Activated T-cell treated with anti-CD3 and anti-CD28 coated beads, Interleukin-2, amount 50 U/mL, for 4 hours (primary cell): Measurements from ENCODE around the gene SMIM24. TPM values are rescaled to one million over a fixed set of nuclear protein-coding genes. Genes with fewer than 3 reads are reported as not detected.
A peak's percentile ranks its signal among the peaks of the same experiment; 100 is the strongest.

Experiments
- ATAC-seq, 2 donors: fragments of 200-7000 bp; cut with Tn5 transposase; one replicate each; pipeline ENCODE4 v1.10.0; 2021
- DNase-seq: peaks from one replicate; pipeline ENCODE4 v3.0.0-alpha.2; 2020
- H3K27me3 Mint-ChIP-seq: one replicate; pipeline ENCODE4 v1.8.0; 2021; ENCODE audit warnings: low read depth, mixed read lengths
- H3K36me3 Mint-ChIP-seq: one replicate; pipeline ENCODE4 v1.8.0; 2022; ENCODE audit warnings: mixed read lengths; ENCODE audit not compliant: insufficient read depth
- H3K4me1 Mint-ChIP-seq: one replicate; pipeline ENCODE4 v1.8.0; 2021; ENCODE audit warnings: low read depth, mixed read lengths
- H3K4me3 Mint-ChIP-seq: one replicate; pipeline ENCODE4 v1.8.0; 2021; ENCODE audit warnings: mild to moderate bottlenecking, moderate library complexity, mixed read lengths
- H3K9me3 Mint-ChIP-seq: one replicate; pipeline ENCODE4 v1.8.0; 2021; ENCODE audit warnings: mixed read lengths
- total RNA-seq, 3 donors: library from RNA; stranded (reverse); gene quantifications; one replicate each; pipeline ENCODE4 v1.2.1, GENCODE V29; 2021

SMIM24 gene
- total RNA-seq, 3 donors from 2014 or later, result not detected

DNA sequence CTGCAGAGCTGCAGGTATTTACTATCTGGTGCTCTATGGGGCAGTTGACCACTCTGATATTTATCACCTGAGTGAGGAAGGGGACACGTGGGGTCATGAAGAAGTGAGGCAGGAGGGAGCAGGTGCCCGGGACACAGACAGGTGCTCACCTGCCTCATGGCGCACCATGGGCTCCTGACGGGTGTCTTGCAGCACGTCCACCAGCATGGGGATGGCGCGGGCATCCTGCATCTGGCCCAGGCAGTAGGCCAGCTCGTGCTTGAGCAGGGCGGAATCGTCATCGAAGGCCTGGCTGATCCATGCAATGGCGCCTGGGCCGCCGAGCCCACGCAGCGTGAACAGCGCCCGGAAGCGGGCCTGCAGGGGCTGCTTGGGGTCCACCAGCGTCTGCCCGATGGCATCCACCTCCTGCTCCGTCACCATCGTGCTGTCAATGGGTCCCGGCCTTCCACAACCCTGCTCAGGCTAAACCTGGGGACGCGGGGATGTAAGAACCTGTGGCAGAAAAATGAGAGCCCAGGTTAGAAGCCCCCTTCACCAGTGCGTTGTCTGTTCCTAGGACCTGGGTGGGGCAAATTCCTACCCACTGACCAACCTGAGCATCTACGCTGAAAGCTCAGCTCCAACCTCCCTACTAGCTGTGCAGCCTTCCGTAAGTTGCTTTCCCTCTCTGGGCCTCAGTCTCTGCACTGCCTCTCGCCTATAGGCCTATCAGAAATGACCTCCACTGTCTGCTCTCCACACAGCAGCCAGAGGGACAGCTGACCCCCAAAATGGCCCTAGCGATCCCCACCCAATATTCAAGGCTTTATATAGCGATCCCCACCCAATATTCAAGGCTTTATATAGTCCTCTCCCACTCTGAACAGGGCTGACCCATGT, 16.3 kb upstream of the SMIM24 start:
- Mint-ChIP-seq H3K4me3 (no peak overlapping the region), H3K9me3 (no peaks in the 10 kb centered on the region), H3K27me3 (no peaks in the 10 kb centered on the region), H3K4me1 (peaks cover 27% of the 10 kb centered on the region), H3K36me3 (peaks cover 25% of the 10 kb centered on the region)
- ATAC-seq, result no peak
- no peak for DNase-seq

DNA sequence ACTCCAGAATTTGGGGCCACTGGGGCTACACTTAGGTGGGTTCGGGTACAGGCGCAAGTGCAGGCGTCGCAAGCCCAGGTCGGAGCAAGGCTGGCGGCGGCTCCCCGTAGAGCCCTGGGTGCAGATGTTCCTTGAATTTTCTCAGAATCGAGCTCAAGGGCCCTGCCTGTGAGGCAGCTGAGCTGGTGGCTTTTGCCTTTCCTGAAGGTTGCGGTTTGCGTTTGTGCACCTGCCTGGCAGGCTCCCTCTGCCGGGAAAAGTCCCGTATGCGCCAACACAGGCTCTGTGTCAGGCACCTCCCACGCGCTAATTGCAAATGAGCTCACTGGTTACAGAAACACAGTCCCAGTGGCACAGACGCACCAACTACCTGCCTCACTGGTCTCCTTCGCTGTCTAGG, 14.2 kb upstream of the SMIM24 start:
- peak; percentile 61 for DNase-seq
- Mint-ChIP-seq H3K27me3 (no peaks in the 10 kb centered on the region), H3K9me3 (no peaks in the 10 kb centered on the region), H3K4me1 (peaks cover 20% of the 10 kb centered on the region), H3K4me3 (peak overlapping the region; percentile 11), H3K36me3 (peaks cover 25% of the 10 kb centered on the region)
- peak; percentile 78 to 86 for ATAC-seq

DNA sequence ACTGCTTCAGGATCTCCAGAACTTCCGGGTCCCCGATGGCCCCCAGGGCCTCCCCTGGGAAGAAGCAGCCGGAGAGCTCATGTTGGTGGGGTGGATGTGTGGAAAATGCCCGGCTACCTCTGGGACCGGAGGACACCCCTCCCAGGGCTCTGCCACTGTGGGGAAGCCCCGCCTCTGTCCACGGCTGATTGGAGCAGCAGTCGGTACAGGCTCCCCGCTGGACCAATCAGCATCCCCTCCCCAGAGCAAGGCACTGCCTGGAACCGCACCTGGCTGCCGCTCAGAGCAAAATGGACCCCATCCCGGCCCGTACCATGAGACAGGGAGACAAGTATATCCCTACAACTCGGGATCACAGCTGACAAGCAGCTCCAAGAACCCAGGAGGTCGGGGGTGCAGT, 13.7 kb upstream of the SMIM24 start:
- Mint-ChIP-seq H3K9me3 (no peaks in the 10 kb centered on the region), H3K27me3 (no peaks in the 10 kb centered on the region), H3K4me1 (peaks cover 16% of the 10 kb centered on the region), H3K4me3 (peak overlapping the region; percentile 11), H3K36me3 (peaks cover 25% of the 10 kb centered on the region)
- ATAC-seq (peak; percentile 80 to 82), DNase-seq (no peak)

DNA sequence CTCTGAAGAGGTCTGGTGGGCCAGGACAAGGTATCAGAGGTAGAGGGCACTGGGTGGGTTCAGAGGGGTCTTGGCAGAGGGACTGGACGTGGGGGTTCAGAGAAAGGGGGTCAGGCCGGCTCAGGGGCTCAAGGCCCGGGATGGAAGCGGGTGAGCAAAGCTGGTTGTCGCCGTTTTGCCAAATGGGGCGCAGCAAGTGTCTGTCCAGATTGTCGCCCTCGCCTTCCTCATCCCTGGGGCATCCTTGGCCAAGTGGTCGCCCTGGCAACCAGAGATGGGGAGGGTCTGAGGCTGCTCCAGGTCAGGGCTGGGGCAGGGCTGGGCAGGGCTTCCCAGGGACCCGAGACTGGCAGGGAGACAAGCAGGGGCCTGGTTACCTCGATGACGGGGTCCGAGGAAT, 13.3 kb upstream of the SMIM24 start:
- no peak for DNase-seq
- H3K4me1 Mint-ChIP-seq, result peaks cover 14% of the 10 kb centered on the region
- peaks cover 24% of the 10 kb centered on the region for H3K36me3 Mint-ChIP-seq
- H3K27me3 Mint-ChIP-seq, result no peaks in the 10 kb centered on the region
- no peak overlapping the region for H3K4me3 Mint-ChIP-seq
- no peaks in the 10 kb centered on the region for H3K9me3 Mint-ChIP-seq
- ATAC-seq, result no peak

DNA sequence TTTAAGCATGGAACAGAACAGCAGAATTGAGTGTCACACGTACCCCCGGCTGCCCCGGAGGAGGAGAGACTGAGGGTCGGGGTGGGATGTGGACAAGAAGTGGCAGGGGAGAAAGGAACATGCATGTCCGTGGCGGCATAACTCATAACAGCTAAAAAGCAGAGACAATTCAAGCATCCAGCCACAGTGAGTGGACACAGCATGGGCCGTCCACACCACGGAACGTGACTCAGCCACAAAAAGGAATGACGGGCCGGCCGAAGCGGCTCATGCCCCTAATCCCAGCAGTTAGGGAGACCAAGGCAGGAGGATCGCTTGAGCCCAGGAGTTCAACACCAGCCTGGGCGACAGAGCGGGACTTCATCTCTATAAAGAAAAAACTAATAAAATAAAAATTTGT, 12.6 kb upstream of the SMIM24 start:
- Mint-ChIP-seq H3K27me3 (no peaks in the 10 kb centered on the region), H3K4me3 (no peak overlapping the region), H3K4me1 (peaks cover 12% of the 10 kb centered on the region), H3K9me3 (no peaks in the 10 kb centered on the region), H3K36me3 (peaks cover 28% of the 10 kb centered on the region)
- DNase-seq, result no peak
- ATAC-seq, result no peak

DNA sequence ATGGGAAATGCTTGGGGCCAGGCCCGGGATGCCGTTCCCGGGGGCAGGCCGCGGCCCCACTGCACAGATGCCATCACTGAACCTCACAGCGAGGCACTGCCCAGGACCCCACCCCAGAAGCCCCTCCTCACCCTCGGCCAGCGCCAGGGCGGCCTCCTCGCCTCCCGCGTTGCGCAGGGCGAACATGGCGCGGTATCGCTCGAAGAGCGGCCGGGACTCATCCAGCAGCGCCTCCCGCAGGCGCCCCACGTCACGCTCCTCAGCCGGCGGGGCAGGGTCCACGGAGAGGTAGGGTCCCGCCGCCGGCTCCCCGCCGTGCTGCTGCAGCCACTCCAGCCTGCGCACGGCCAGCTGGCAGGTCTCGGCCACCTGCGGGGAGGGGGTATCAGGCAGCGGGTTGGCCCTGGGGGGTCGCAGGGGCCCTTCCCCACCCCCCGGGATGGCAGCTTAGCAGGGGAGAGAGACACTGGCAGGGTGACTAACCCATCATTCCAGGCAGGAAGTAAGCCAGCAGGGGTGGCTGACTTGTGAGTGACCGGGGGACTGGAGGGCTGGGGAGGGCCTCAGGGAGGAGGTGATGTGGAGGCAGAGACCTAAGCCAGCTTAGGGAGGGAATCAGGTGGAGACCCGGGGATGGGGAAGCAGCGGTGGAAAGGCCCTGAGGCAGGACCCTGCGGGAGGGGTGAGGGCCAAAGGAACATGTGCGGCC, 12.0 kb upstream of the SMIM24 start:
- H3K4me3 Mint-ChIP-seq, result no peak overlapping the region
- H3K36me3 Mint-ChIP-seq, result peaks cover 27% of the 10 kb centered on the region
- H3K27me3 Mint-ChIP-seq, result no peaks in the 10 kb centered on the region
- ATAC-seq (no peak), DNase-seq (no peak)
- peaks cover 11% of the 10 kb centered on the region for H3K4me1 Mint-ChIP-seq
- no peaks in the 10 kb centered on the region for H3K9me3 Mint-ChIP-seq

DNA sequence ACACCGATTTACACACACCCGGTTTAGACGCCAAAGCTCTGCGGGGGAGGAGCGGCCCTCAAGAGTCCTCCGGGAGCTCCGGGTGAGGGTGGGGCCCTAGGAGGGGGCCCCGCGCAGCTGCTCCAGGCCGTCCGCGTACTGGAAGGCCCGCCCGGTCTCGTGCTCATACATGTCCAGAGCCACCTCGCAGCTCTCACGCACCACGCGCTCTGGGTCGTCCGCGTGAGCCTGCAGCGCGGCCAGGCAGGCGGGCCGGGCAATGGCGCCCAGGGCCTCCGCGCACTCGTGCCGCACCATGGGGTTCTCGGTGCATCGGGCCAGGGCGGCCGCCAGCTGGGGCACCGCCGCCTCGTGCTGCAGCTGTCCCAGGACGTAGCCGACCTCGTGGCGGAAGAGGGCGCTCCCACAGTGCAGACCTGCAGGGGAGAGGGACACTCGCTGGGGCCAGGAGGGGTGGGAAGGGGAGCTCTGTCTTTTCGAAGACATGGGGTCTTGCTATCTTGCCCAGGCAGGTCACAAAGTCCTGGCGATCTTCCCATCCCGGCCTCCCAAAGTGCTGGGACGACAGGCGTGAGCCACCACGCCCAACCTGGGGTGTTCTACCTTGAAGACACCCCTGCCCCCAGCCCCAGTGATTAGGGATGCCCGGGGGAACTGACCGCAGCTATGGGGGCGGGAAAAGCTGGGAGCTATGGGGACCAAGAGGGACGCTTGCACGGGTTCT, 11.2 kb upstream of the SMIM24 start:
- no peaks in the 10 kb centered on the region for H3K9me3 Mint-ChIP-seq

DNA sequence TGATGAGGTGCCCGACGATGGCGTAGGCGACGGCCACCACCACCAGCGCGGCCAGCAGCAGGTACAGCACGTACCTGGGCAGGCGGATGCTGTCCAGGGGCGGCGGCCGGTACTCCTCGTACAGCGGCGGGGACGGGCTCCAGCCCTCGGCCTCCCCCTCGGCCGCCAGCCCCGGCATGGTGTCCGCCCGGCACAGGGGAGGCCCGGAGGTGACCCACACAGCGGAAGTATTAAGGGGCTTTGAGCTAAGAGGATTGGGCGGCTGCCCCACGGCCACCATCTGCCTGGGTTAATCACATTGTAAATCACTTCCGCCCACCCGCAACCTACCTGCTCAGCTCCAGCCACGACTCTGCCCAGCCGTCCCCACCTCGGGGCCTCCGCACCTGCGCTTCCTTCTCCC, 2.9 kb upstream of the SMIM24 start, which contains the start of gene SMIM44:
Gene SMIM44 (minus strand): TSS at position 216 of the 403 bp plus-strand sequence. CDS start 38 bp downstream, at position 178.
- Mint-ChIP-seq H3K27me3 (peaks cover 2% of the 10 kb centered on the region), H3K36me3 (peaks cover 4% of the 10 kb centered on the region), H3K4me1 (peaks cover 6% of the 10 kb centered on the region), H3K9me3 (no peaks in the 10 kb centered on the region), H3K4me3 (no peak within 1 kb of the TSS)
- ATAC-seq (no peak), DNase-seq (no peak)

More for the DNA sequence above, 11.2 kb upstream of the SMIM24 start:
- peaks cover 22% of the 10 kb centered on the region for H3K36me3 Mint-ChIP-seq
- DNase-seq (no peak), ATAC-seq (no peak)
- H3K27me3 Mint-ChIP-seq, result no peaks in the 10 kb centered on the region
- no peak overlapping the region for H3K4me3 Mint-ChIP-seq
- peaks cover 8% of the 10 kb centered on the region for H3K4me1 Mint-ChIP-seq

DNA sequence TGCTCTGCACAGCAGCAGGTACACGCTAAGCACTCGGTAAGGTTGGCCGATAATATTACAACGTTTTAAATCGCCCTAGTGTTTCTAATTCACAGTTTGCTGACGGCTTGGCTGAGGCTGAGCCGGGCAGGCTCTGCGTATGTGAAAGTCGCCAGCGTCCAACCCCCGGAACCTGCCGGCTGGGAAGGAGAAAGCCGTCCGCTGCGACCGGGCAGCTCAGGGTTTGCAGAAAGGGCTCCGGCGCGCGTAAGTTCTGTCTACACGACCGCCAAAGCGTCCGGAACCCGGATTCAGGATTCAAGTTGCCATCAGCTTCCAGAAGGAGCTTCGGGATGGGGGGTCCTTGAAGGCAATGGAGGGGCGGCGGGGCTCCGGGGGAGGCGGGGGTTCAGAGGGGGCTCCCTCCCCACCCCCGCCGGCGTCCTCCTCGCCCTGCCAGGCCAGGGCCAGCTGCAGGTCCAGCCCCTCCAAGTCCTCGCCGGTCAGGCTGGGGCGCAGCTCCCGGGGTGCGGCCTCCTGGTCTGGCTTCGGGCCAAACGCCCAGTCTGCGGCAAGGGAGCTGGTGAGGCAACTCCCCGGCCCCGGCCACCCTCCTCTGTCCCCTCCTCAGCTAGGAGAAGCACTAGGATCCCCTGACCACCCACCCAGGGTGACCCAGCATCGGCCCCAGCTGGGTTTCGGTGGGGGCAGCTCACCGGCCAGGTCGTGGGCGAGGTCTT, 2.3 kb upstream of the SMIM24 start:
- peaks cover 2% of the 10 kb centered on the region for H3K27me3 Mint-ChIP-seq
- no peak for ATAC-seq
- H3K4me3 Mint-ChIP-seq, result no peak overlapping the region
- no peaks in the 10 kb centered on the region for H3K9me3 Mint-ChIP-seq
- DNase-seq, result no peak
- H3K36me3 Mint-ChIP-seq, result no peaks in the 10 kb centered on the region
- H3K4me1 Mint-ChIP-seq, result peaks cover 10% of the 10 kb centered on the region

DNA sequence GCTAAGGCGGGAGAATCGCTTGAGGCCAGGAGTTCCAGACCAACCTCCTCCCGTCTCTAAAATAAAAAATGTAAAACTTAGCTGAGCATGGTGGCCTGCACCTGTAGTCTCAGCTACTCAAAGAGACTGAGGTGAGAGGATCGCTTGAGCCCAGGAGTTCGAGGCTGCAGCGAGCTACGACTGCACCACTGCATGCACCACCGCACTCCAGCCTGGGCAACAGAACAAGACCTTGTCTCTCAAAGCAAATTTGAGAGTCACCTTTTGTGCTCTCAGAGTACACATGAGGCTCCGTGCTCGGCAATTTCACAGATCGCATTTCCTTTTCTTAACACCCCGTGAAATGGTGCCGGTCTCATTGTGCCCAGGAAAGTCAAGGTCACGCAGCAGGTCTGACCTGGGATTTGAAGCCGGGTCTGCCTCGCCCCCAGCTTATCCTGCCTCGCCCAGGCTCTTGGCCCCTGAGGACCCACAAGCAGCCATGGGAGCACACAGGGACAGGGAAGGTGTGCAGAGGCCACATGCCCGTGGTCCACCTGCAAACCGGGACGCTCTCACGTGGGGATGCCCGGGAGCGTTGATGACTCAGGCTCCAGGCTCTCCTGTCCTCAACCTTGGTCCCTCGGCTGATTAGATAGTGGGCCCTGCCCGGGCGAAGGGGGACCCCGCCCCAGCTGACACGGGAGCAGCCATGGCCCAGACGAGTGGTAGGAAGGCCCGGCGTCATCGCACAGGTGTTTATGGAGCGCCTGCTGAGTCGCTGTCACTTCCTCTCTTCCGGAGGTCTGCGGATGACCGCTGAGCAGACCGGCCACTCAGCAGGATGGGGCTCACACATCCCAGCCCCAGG, 1.1 kb upstream of the SMIM24 start:
- H3K9me3 Mint-ChIP-seq, result no peaks in the 10 kb centered on the region
- ATAC-seq, result no peak
- H3K4me1 Mint-ChIP-seq, result peaks cover 10% of the 10 kb centered on the region
- no peak for DNase-seq
- no peak overlapping the region for H3K4me3 Mint-ChIP-seq
- H3K36me3 Mint-ChIP-seq, result no peaks in the 10 kb centered on the region
- H3K27me3 Mint-ChIP-seq, result peaks cover 2% of the 10 kb centered on the region

DNA sequence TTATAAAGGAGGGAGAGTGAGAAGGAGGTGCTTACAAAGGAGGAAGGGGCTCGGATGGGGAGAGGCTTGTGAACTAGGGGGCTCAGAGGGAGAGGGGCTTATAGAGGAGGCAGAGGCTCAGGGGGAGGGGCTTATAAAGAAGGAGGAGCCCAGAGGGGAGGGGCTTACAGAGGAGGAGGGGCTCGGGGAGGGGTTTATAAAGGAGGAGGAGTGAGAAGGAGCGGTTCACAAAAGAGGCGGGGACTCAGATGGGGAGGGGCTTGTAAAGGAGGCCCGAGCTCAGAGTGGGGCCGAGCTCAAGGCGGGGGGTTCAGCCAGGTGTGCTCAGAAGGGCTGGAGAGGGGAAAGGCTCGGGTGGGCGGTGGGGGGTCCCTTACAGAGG, 500 bp downstream of the SMIM24 start:
- H3K4me1 Mint-ChIP-seq, result peaks cover 10% of the 10 kb centered on the region
- no peaks in the 10 kb centered on the region for H3K27me3 Mint-ChIP-seq
- H3K9me3 Mint-ChIP-seq, result no peaks in the 10 kb centered on the region
- H3K4me3 Mint-ChIP-seq, result no peak overlapping the region
- ATAC-seq (peak; percentile 48 to 51), DNase-seq (no peak)
- no peaks in the 10 kb centered on the region for H3K36me3 Mint-ChIP-seq

DNA sequence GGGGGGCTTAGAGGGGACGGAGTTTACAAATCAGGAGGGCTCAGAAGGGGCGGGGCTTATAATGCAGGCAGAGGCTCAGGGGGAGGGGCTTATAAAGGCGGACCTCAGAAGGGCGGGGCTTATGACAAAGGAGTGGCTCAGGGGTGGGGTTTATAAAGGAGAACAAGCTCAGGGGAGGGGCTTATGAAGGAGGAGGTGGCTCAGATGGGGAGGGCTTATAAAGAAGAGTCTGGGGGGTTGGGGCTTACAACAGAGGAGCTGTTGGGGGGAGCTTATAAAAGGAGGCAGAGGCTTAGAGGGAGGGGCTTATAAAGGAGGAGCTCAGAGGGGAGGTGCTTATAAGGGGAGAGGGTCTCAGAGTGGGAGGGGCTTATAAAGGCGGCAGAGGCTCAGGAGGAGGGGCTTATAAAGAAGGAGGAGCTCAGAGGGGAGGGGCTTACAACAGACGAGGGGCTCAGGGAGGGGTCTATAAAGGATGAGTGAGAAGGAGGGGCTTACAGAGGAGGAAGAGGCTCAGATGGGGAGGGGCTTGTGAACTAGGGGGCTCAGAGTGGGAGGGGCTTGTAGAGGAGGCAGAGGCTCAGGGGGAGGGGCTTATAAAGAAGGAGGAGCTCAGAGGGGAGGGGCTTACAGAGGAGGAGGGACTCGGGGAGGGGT, 1.0 kb downstream of the SMIM24 start:
- Mint-ChIP-seq H3K9me3 (no peaks in the 10 kb centered on the region), H3K4me3 (no peak overlapping the region), H3K4me1 (peaks cover 10% of the 10 kb centered on the region), H3K27me3 (no peaks in the 10 kb centered on the region), H3K36me3 (no peaks in the 10 kb centered on the region)
- no peak for DNase-seq
- peak; percentile 54 to 71 for ATAC-seq
